Pancreas (tissue), 10 donors: ENCODE measurements around the gene TUBGCP6. TPM values are rescaled to one million over a fixed set of nuclear protein-coding genes. Genes with fewer than 3 reads are reported as not detected.

ENCODE experiments used
- ATAC-seq, 4 donors: fragments of 200-7000 bp; cut with Tn5 transposase; one replicate each; pipeline versions ENCODE4 v1.8.0 to v1.9.1; 2020; ENCODE audit warnings: mild to moderate bottlenecking in 4 of 4, moderate library complexity in 4 of 4
- DNase-seq, 6 donors: peaks; one replicate each; pipeline ENCODE4 v3.0.0-alpha.2; 2020
- FAIRE-seq: peaks from 2 replicates; lab custom pipeline; 2012; peaks lifted over from hg19 to GRCh38; lab: Jason Lieb, UNC
- H3K27ac ChIP-seq, 4 donors: fragments of 200-600 bp; sonication (generic); 1 replicate in 3 of 4; 2 replicates in 1 of 4; pipeline versions ENCODE4 v1.5.0 to v1.8.0; 2020
- H3K27me3 ChIP-seq, 4 donors: fragments of 200-600 bp; one replicate each; pipeline ENCODE4 v1.8.0; 2021
- H3K36me3 ChIP-seq, 3 donors: fragments of 200-600 bp; sonication (generic) in 1 of 3; one replicate each; pipeline versions ENCODE4 v1.5.0 to v1.8.0; 2020 to 2021
- H3K4me1 ChIP-seq, 3 donors: fragments of 200-600 bp; one replicate each; pipeline ENCODE4 v1.8.0; 2021
- H3K4me3 ChIP-seq, 4 donors: fragments of 200-600 bp; sonication (generic) in 2 of 4; one replicate each; pipeline versions ENCODE4 v1.5.0 to v1.8.0; 2020 to 2021
- H3K9me3 ChIP-seq, 4 donors: fragments of 200-600 bp; one replicate each; pipeline ENCODE4 v1.8.0; 2021
- CTCF ChIP-seq, 4 donors: fragments of 200-600 bp; sonication (generic) in 3 of 4; IDR thresholded peaks; one replicate each; pipeline versions ENCODE4 v1.5.0 to v1.8.0; 2021; ENCODE audit warnings: antibody characterized with exemption in 4 of 4
- WGBS, 2 donors: extraction: QIAGEN DNeasy Blood & Tissue Kit; methylation state at CpG; one replicate each; pipeline ENCODE4 v1.1.7; 2013; 5-methylcytosine and 5-hydroxymethylcytosine counted together
- intact Hi-C, 3 donors: fragments of 100-400 bp; cut with DNase I; formaldehyde crosslinking; loops; one replicate each; pipeline versions ENCODE4 v1.11.1 to v1.14.2; 2022
- polyA plus RNA-seq, 2 donors: library from polyadenylated mRNA; stranded (reverse); fragments of 200-250 nt; gene quantifications; one replicate each; pipeline ENCODE4 v1.2.3, GENCODE V29; 2013
- total RNA-seq, 6 donors: library from RNA; stranded (reverse); fragmentation: NEBNext Ultra II Directional in 4 of 6; extraction: Animal tissue kit (Norgen Biotek cat#: 25700) in 4 of 6; gene quantifications; one replicate each; pipeline versions ENCODE4 v1.2.1 to v1.2.4, GENCODE V29; 2021 to 2023
- donor health status: healthy with polysubstance abuse.
- donor health status: DM: no; HTN: no; CAD: no; lungs with moderate emphysema.
- donor health status: DM: no; HTN: no; CAD: no.
- donor health status: control.
- donor health status: control.
- donor health status: Bipolar disorder and iron deficiency.
- donor health status: DM: yes; HTN: yes; CAD: no.
- donor health status: DM: no; HTN: no; CAD: no.
- donor health status: DM: no; HTN: no; CAD: no.
- donor health status: DM: yes; HTN: yes; CAD: no.

The TUBGCP6 gene
- total and polyA plus RNA-seq, 8 donors = 19.2 to 139 (median 29.8) TPM

- DNase-seq = peak; percentile 83 to 98 (median 94)
- peaks cover 0 to 75% (median 40%) of the 10 kb centered on the region in 3 donors for H3K36me3 ChIP-seq
- H3K9me3 ChIP-seq = no peaks in the 10 kb centered on the region
- no peaks in the 10 kb centered on the region for H3K27me3 ChIP-seq
- H3K27ac ChIP-seq = no peak overlapping the region
- H3K4me3 ChIP-seq = no peak overlapping the region
- TF ChIP-seq CTCF (IDR thresholded peaks at IDR 0.05) = no peak
- FAIRE-seq = no peak
- peak; percentile 78 to 89 (median 86) for ATAC-seq
- no peaks in the 10 kb centered on the region for H3K4me1 ChIP-seq
- intact Hi-C loops = no loop called here
- 65 to 73% methylated on average over 37 to 42 of the region's 42 CpGs for WGBS, 2 donors
Measured at GRCh38 chr22:50218996-50219727, 25.7 kb downstream of the TUBGCP6 start.

GRCh38 chr22:50218153-50218995, 26.4 kb downstream of the TUBGCP6 start:
- no peak overlapping the region for H3K27ac ChIP-seq
- no peak for TF ChIP-seq CTCF (IDR thresholded peaks at IDR 0.05)
- intact Hi-C loops = no loop called here
- WGBS, 2 donors = 75 to 79% methylated on average over 42 to 43 of the region's 43 CpGs
- H3K4me1 ChIP-seq = no peaks in the 10 kb centered on the region
- no peak overlapping the region for H3K4me3 ChIP-seq
- no peaks in the 10 kb centered on the region for H3K27me3 ChIP-seq
- H3K36me3 ChIP-seq = peaks cover 0 to 70% (median 42%) of the 10 kb centered on the region in 3 donors
- peak in 3 of 4 donors; percentile 6 to 10 (median 10) for ATAC-seq
- FAIRE-seq = no peak
- DNase-seq = peak in 5 of 6 donors; percentile 38 to 87 (median 48)
- no peaks in the 10 kb centered on the region for H3K9me3 ChIP-seq

DNA sequence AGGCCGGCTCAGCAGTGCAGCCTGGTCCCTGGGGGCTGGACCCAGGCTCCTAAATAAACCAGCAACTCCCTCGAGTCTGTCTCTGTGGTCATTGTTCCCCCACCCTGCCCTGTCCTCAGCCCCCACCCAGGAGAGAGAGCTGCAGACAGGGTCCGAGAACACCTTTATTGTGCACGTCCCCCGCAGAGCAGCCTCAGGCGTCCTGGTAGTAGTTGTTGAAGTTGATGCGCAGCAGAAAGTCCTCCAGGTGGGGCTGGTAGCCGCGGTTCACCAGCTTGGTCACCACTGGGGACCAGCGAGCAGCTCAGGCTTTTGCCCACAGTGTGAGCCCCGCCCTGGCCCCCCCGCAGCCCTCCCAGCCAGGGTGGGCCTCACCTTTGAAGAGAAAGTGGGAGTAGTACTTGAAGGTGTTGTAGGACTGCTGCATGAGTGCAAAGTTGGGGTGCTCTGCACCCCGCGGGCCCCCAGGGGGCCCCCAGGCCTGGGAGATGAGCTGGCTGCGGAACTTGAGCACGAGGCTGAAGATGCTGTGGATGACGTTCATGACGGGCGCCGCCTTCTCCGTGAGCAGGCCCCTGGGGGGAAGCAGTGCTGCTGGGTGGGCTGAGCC, 27.2 kb downstream of the TUBGCP6 start:
- Histone ChIP-seq H3K4me1 (no peaks in the 10 kb centered on the region), H3K27ac (no peak overlapping the region), H3K4me3 (no peak overlapping the region), H3K36me3 (peaks cover 0 to 68% (median 37%) of the 10 kb centered on the region in 3 donors), H3K27me3 (no peaks in the 10 kb centered on the region), H3K9me3 (no peaks in the 10 kb centered on the region)
- no peak for TF ChIP-seq CTCF (IDR thresholded peaks at IDR 0.05)
- DNase-seq (peak in 2 of 6 donors; percentile 49 to 73), FAIRE-seq (no peak), ATAC-seq (no peak)
- 89 to 91% methylated on average over 21 of the region's 21 CpGs for WGBS, 2 donors
- intact Hi-C loops = no loop called here

- TF ChIP-seq CTCF (IDR thresholded peaks at IDR 0.05) = no peak
- 95 to 96% methylated on average over 54 to 57 of the region's 57 CpGs for WGBS, 2 donors
Measured at GRCh38 chr22:50216684-50217520, 27.9 kb downstream of the TUBGCP6 start.

More at GRCh38 chr22:50216684-50217520, 27.9 kb downstream of the TUBGCP6 start:
- FAIRE-seq (no peak), DNase-seq (peak in 3 of 6 donors; percentile 15 to 83 (median 49)), ATAC-seq (no peak)
- H3K4me1 ChIP-seq = no peaks in the 10 kb centered on the region
- peaks cover 0 to 66% (median 30%) of the 10 kb centered on the region in 3 donors for H3K36me3 ChIP-seq
- no peak overlapping the region for H3K4me3 ChIP-seq
- no peak overlapping the region for H3K27ac ChIP-seq
- H3K27me3 ChIP-seq = no peaks in the 10 kb centered on the region
- no peaks in the 10 kb centered on the region for H3K9me3 ChIP-seq
- intact Hi-C loops = no loop called here
